GM12801 (cell line): ENCODE data around the gene NEK2.

Experiments used
- CTCF ChIP-seq: IDR thresholded peaks from one replicate; pipeline ENCODE4 v1.5.1; 2011; ENCODE audit warnings: control low read depth; ENCODE audit not compliant: insufficient read length; ENCODE audit errors: extremely low read depth

NEK2 gene

GRCh38 chr1:211652371-211652770 is 23.1 kb downstream of the NEK2 start:
- no peak for TF ChIP-seq CTCF

- TF ChIP-seq CTCF = no peak
Measured at GRCh38 chr1:211650904-211651303, 24.5 kb downstream of the NEK2 start.

DNA sequence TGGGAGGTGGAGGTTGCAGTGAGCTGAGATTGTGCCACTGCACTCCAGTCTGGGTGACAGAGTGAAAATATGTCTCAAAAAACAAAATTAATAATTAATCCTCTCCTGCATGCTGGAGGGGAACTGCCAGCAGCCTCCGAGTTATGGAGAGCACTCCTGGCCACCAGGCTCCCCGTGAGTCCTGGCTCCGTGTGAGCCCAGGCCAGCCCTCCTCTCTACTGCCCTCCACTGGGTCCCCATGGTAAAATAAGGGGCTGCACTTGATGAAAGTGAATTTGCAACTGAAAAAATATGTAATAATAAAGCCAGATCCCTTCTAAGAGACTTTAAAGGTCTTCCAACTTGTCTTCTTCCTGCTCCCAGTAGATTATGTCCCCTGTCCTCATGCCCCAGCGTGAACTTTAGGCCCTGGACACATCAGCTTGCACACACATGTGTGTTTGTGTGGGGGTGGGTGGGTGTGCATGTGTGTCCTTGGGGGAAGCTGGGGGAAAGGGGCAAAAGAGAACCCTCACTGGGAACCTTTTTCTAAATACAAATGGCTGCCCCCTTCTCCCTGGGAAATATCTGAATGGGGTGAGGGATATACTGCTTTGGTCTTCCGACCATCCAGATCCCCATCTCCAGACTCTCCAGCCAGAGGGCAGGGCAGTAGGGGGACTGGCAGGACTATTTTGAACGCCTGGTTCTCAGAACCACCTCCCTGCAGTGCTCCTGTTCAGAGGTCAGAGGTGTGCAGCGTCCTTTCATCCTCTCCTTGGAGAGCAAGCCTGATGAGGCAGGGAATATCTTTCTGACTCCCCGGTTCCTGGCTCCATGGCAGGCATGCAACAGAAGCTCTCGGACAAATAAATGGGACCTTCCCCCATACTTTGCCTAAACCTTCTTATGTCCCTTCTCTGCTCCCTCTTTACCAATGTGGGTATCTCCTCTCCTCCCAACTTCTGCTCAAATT is 26.2 kb downstream of the NEK2 start:
- no peak for TF ChIP-seq CTCF

DNA sequence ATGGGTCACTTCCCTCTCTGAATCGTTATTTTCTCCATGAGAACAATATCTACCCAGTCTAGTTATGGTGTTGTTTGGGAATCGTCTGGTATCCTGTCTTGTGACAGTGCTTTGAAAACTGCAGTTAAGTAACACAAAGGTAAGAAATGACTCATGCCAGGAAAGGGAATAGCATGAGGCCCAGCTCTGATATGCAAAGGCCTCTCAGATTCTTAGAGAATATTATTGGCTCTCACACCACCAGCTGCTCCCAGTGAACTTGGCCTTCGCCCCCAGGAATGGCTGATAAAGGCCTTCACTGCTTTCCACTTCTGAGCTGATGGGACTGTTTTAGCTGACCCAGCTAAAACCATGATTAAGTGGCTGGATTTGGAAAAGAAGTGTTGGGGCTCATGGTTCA is 27.1 kb downstream of the NEK2 start:
- TF ChIP-seq CTCF = no peak

DNA sequence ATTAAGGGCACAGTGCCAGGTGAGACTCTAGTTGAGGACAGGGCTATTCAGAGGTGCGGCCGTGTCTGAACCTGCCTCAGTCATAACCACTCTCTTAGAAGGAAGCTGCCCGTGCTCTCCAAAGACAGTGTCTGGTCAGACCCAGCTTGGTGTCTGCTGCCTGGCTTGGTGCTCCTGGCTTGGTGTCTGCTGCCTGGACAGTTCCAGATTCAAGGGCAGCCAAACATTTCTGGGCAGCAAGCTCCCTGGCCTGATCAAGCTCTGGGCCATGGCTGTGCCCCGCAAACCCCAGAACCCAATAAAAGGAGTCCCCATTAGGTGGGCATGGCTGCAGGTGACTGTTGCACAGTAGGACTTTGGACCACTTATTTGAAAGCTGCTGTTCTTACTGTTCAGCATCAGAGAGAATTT is 27.7 kb downstream of the NEK2 start:
- no peak for TF ChIP-seq CTCF

- TF ChIP-seq CTCF = no peak
Measured at GRCh38 chr1:211646566-211646965, 28.9 kb downstream of the NEK2 start.

- TF ChIP-seq CTCF = no peak
Measured at GRCh38 chr1:211644653-211645052, 30.8 kb downstream of the NEK2 start.
